Activated CD8-positive, alpha-beta T cell treated with anti-CD3 and anti-CD28 coated beads, Interleukin-2, amount 10 ng/mL, durations not matched to agents 7 days and 5 days (primary cell): ENCODE data around the gene DEAF1. TPM values are rescaled to one million over a fixed set of nuclear protein-coding genes. Genes with fewer than 3 reads are reported as not detected.

ENCODE experiments used
- ATAC-seq: fragments of 150-1000 bp; cut with Tn5 transposase; one replicate; pipeline ENCODE4 v1.10.0; 2021; ENCODE audit warnings: moderate library complexity
- CTCF ChIA-PET: fragments of 350-600 bp; sonication (Branson Sonifier 250); formaldehyde crosslinking; loops from one replicate; lab custom pipeline; 2021; ENCODE audit warnings: antibody characterized with exemption; lab: Charles Lee
- POLR2A ChIA-PET: fragments of 350-600 bp; sonication (Branson Sonifier 250); formaldehyde crosslinking; loops from one replicate; lab custom pipeline; 2021; ENCODE audit warnings: antibody characterized with exemption; lab: Charles Lee
- DNase-seq: peaks from one replicate; pipeline ENCODE4 v3.0.0-alpha.2; 2020
- H3K27ac Mint-ChIP-seq: one replicate; pipeline ENCODE4 v1.8.0; 2021; ENCODE audit warnings: mild to moderate bottlenecking, mixed read lengths
- H3K27me3 Mint-ChIP-seq: one replicate; pipeline ENCODE4 v1.8.0; 2021; ENCODE audit warnings: low read depth, mixed read lengths
- H3K36me3 Mint-ChIP-seq: one replicate; pipeline ENCODE4 v1.8.0; 2021; ENCODE audit warnings: low read depth, mixed read lengths
- H3K4me1 Mint-ChIP-seq: one replicate; pipeline ENCODE4 v1.8.0; 2021; ENCODE audit warnings: low read depth, mixed read lengths
- H3K4me3 Mint-ChIP-seq: one replicate; pipeline ENCODE4 v1.8.0; 2021; ENCODE audit warnings: mild to moderate bottlenecking, mixed read lengths
- H3K9me3 Mint-ChIP-seq: one replicate; pipeline ENCODE4 v1.8.0; 2022; ENCODE audit warnings: mixed read lengths; ENCODE audit not compliant: insufficient read depth
- total RNA-seq, 2 experiments: library from RNA; stranded (reverse); gene quantifications; one replicate each; pipeline ENCODE4 v1.2.3, GENCODE V29; 2021

DEAF1 gene
- total RNA-seq, 2 experiments from 2014 or later = 34.1 to 36.7 TPM

DNA sequence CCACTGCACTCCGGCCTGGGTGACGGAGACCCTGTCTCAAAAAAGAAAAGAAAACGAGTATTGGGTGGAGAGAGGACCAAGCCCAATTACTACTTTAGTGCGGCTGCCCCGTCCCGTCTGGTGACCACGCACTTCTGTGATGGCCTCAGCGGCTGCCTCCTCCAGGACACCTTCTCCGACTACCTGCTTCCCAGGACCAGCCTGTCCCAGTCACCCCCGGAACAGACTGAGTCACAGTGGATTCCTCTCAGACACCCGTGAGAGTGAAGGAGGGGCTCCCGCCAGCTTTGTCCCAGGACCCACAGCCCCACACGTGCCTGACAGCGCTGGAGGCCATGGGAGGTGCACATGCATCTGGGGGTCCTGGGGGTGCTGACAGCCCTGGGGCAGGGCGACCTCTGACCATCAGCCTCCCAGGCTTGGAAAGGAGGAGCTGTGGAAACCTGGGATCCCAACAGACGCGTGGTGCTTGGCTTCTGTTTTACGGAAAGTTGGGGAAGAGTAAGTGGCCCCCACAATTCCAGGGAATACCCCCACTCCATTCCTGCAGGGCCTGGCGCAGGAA is 53.1 kb downstream of the DEAF1 start:
- peaks cover 20% of the 10 kb centered on the region for H3K27me3 Mint-ChIP-seq
- ATAC-seq = no peak
- H3K27ac Mint-ChIP-seq = no peak overlapping the region
- no peak overlapping the region for H3K4me3 Mint-ChIP-seq
- H3K4me1 Mint-ChIP-seq = peaks cover 16% of the 10 kb centered on the region
- peaks cover 4% of the 10 kb centered on the region for H3K36me3 Mint-ChIP-seq
- H3K9me3 Mint-ChIP-seq = no peaks in the 10 kb centered on the region
- ChIA-PET POLR2A (interaction anchor here (1.1 to 1.6 kb wide), 2 partner anchors 26 to 57 kb away, joined by 3 to 6 read pairs; partner anchors contain the start of gene IRF7), CTCF (no interaction called here)
- DNase-seq = no peak

DNA sequence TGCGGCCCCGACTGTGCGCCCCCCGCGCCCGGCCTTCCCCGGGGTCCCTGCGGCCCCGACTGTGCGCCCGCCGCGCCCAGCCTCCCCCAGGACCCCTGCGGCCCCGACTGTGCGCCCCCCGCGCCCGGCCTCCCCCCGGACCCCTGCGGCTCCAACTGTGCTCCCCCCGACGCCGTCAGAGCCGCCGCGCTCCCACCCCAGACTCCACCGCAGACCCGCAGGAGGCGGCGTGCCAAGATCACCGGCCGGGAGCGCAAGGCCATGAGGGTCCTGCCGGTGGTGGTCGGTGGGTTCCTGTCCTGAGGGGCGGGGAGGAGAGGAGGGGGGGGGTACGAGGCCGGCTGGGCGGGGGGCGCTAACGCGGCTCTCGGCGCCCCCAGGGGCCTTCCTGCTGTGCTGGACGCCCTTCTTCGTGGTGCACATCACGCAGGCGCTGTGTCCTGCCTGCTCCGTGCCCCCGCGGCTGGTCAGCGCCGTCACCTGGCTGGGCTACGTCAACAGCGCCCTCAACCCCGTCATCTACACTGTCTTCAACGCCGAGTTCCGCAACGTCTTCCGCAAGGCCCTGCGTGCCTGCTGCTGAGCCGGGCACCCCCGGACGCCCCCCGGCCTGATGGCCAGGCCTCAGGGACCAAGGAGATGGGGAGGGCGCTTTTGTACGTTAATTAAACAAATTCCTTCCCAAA is 54.9 kb downstream of the DEAF1 start:
- peaks cover 16% of the 10 kb centered on the region for H3K4me1 Mint-ChIP-seq
- ChIA-PET CTCF (no interaction called here), POLR2A (interaction anchor here (0.7 kb wide), 1 partner anchor 26 kb away, joined by 3 read pairs; no protein-coding TSS in a partner anchor)
- no peak for DNase-seq
- peaks cover 4% of the 10 kb centered on the region for H3K36me3 Mint-ChIP-seq
- H3K27me3 Mint-ChIP-seq = peaks cover 32% of the 10 kb centered on the region
- no peaks in the 10 kb centered on the region for H3K9me3 Mint-ChIP-seq
- H3K27ac Mint-ChIP-seq = peak overlapping the region; percentile 61
- no peak for ATAC-seq
- H3K4me3 Mint-ChIP-seq = no peak overlapping the region

DNA sequence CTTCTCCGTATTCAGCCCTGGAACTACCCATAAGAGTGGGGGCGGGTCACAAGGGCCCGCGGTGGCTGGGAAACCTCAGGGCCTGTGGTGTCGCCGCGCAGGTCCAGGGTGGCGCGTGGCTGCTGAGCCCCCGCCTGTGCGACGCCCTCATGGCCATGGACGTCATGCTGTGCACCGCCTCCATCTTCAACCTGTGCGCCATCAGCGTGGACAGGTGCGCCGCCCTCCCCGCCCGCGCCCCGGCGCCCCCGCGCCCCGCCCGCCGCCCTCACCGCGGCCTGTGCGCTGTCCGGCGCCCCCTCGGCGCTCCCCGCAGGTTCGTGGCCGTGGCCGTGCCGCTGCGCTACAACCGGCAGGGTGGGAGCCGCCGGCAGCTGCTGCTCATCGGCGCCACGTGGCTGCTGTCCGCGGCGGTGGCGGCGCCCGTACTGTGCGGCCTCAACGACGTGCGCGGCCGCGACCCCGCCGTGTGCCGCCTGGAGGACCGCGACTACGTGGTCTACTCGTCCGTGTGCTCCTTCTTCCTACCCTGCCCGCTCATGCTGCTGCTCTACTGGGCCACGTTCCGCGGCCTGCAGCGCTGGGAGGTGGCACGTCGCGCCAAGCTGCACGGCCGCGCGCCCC is 55.6 kb downstream of the DEAF1 start:
- Mint-ChIP-seq H3K27me3 (peaks cover 32% of the 10 kb centered on the region), H3K4me1 (peaks cover 16% of the 10 kb centered on the region), H3K27ac (no peak overlapping the region), H3K4me3 (no peak overlapping the region), H3K36me3 (peaks cover 4% of the 10 kb centered on the region), H3K9me3 (no peaks in the 10 kb centered on the region)
- DNase-seq = no peak
- ChIA-PET POLR2A (no interaction called here), CTCF (no interaction called here)
- peak; percentile 32 for ATAC-seq

DNA sequence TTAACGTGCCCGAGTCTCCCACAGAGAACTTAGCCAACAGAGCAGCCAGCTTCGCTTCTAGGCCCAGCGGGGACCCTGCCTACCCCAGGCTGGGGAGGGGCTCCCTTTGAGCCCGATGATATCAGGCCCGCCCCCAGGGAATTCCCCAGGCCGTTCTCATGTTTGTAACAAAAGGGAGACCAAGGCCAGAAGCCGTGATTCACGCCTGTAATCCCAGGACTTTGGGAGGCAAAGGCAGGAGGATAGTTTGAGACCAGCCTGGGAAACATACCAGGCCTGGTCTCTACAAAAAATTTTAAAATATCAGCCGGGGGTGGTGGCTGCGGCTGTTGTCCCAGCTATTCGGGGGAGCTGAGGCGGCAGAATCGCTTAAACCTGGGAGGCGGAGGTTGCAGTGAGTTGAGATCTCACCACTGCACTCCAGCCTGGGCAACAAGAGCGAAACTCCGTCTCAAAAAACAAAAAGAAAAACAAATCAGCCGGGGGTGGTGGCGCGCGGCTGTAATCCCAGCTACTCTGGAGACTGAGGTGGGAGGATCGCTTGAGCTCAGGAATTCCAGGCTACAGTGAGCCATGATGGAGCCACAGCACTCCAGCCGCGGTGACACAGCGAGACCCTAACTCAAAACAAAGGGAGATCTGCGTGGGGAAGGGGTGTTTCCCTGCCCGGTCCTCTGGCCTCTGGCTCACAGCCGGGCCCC is 56.2 kb downstream of the DEAF1 start:
- H3K4me1 Mint-ChIP-seq = peaks cover 16% of the 10 kb centered on the region
- peaks cover 32% of the 10 kb centered on the region for H3K27me3 Mint-ChIP-seq
- no peak for DNase-seq
- no peak for ATAC-seq
- no peak overlapping the region for H3K4me3 Mint-ChIP-seq
- H3K27ac Mint-ChIP-seq = no peak overlapping the region
- no peaks in the 10 kb centered on the region for H3K9me3 Mint-ChIP-seq
- ChIA-PET POLR2A (interaction anchor here (0.9 to 1.1 kb wide), 2 partner anchors 23 to 31 kb away, joined by 4 to 5 read pairs; partner anchors contain the start of gene IRF7), CTCF (no interaction called here)
- peaks cover 4% of the 10 kb centered on the region for H3K36me3 Mint-ChIP-seq

DNA sequence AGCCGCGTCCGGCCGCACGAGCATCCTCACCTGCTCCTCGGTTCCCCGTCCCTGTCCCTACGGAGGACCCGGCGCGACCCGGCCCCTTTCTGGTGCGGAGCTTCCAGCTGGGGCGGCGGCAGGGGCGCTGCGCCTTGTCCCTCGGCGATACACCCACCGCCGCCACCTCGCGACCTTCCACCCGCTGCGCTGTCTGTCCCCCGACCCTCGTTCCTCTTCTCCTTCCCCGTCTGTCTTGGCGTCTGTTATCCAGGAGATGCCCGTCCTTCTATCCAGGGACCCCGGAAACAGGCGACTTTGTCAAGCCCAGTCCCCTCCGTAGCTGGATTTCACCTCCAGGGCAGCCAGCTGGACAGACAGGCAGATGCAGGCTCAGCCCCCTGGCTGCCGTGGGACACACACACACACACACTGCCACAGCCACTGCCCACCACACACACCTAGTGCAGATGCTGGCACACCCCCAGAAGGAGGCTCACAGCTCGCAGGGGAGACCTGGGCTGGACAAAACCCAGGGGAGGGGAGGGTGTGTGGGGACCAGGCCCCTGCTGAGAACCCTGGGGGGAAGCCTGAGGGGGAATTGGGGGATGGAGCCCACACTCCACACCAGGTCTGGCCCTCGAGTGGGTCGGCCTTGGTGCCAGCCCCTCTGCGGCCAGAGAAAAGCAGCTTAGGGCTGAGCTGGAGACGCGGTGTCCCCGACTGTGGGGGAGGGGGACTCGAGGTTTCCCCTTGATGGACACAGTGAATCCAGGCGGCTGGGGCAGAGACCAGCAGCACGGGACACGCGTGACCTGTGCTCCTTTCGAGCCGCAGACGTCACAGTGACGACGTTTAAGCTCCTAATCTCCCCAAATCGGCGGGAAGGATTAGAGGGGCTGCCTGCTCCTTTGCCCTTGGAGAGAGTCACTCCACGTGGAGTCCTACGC is 57.2 kb downstream of the DEAF1 start:
- DNase-seq (no peak), ATAC-seq (no peak)
- Mint-ChIP-seq H3K27ac (no peak overlapping the region), H3K36me3 (peaks cover 4% of the 10 kb centered on the region), H3K27me3 (peaks cover 32% of the 10 kb centered on the region), H3K4me3 (no peak overlapping the region), H3K4me1 (peaks cover 16% of the 10 kb centered on the region), H3K9me3 (no peaks in the 10 kb centered on the region)
- ChIA-PET POLR2A (interaction anchor here (0.9 to 1.1 kb wide), 2 partner anchors 22 to 32 kb away, joined by 4 to 5 read pairs; partner anchors contain the start of gene IRF7), CTCF (no interaction called here)

DNA sequence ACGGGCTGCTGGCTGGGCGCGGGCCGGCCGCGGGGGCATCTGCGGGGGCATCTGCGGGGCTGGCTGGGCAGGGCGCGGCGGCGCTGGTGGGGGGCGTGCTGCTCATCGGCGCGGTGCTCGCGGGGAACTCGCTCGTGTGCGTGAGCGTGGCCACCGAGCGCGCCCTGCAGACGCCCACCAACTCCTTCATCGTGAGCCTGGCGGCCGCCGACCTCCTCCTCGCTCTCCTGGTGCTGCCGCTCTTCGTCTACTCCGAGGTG is 57.8 kb downstream of the DEAF1 start:
- ChIA-PET CTCF (no interaction called here), POLR2A (no interaction called here)
- DNase-seq (no peak), ATAC-seq (no peak)
- Mint-ChIP-seq H3K9me3 (no peaks in the 10 kb centered on the region), H3K4me1 (peaks cover 16% of the 10 kb centered on the region), H3K27me3 (peaks cover 32% of the 10 kb centered on the region), H3K27ac (no peak overlapping the region), H3K36me3 (peaks cover 4% of the 10 kb centered on the region), H3K4me3 (no peak overlapping the region)

DNA sequence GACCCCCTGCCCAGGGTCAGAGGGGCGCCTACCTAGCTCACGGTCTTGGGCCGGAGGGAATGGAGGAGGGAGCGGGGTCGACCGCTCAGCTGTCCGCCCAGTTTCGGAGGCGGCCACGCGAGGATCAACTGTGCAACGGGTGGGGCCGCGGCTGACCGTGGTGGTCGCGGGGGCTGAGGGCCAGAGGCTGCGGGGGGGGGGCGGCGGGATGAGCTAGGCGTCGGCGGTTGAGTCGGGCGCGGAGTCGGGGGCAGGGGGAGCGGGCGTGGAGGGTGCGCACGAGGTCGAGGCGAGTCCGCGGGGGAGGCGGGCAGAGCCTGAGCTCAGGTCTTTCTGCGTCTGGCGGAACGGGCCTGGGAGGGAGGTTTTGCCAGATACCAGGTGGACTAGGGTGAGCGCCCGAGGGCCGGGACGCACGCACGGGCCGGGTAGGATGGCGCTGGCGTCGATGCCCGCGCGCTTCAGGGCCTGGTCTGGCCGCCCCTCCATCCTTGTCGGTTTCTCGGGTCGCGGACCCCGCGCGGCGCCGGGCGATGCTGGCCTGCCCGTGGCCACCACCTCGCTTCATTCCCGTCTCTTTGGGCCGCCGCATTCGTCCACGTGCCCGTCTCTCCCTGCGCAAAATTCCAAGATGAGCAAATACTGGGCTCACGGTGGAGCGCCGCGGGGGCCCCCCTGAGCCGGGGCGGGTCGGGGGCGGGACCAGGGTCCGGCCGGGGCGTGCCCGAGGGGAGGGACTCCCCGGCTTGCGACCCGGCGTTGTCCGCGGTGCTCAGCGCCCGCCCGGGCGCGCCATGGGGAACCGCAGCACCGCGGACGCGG is 58.3 kb downstream of the DEAF1 start, which contains the start of gene DRD4:
DRD4 (plus strand) TSS at position 759 of the 822 bp plus-strand sequence; CDS start at position 795, 36 bp downstream.
- H3K9me3 Mint-ChIP-seq = no peaks in the 10 kb centered on the region
- no peak within 1 kb of the TSS for H3K27ac Mint-ChIP-seq
- H3K4me3 Mint-ChIP-seq = no peak within 1 kb of the TSS
- DNase-seq (no peak), ATAC-seq (no peak)
- H3K4me1 Mint-ChIP-seq = peaks cover 16% of the 10 kb centered on the region
- peaks cover 4% of the 10 kb centered on the region for H3K36me3 Mint-ChIP-seq
- H3K27me3 Mint-ChIP-seq = peaks cover 32% of the 10 kb centered on the region
- ChIA-PET POLR2A (no interaction called here), CTCF (interaction anchor here (1.1 kb wide), 1 partner anchor 89 kb away, joined by 3 read pairs; no protein-coding TSS in a partner anchor)

DNA sequence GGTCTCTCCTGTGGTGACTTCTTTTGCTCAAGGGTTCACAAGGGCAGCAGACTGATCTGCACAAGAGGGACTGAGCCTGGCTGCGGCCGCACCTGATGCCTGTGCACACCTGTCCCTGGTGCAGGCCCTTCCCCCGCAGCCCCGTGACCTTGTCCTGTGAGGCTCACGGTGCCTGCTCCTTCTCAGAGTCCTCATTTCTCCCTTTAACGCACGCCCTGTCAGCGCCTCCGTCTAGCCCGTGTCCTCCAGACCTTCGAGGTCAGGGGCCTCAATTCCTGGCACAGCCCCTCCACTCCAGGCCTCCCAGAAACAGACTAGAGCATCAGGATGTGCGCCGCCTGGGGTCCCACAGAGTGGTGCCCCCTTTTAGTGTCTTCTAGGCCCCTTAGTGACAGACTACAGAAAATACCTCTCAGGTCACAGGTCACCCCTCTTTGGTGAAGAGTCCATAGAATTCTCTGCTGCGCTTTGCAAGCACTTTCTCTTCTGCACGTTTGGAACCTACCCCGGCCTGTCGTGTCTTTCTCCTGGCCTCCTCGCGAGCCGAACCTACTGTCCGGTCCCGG is 59.0 kb downstream of the DEAF1 start:
- ChIA-PET POLR2A (no interaction called here), CTCF (interaction anchor here (1.1 kb wide), 1 partner anchor 90 kb away, joined by 3 read pairs; no protein-coding TSS in a partner anchor)
- Mint-ChIP-seq H3K27me3 (peaks cover 32% of the 10 kb centered on the region), H3K4me1 (peaks cover 14% of the 10 kb centered on the region), H3K9me3 (no peaks in the 10 kb centered on the region), H3K27ac (no peak overlapping the region), H3K4me3 (no peak overlapping the region), H3K36me3 (peaks cover 4% of the 10 kb centered on the region)
- ATAC-seq (no peak), DNase-seq (no peak)

DNA sequence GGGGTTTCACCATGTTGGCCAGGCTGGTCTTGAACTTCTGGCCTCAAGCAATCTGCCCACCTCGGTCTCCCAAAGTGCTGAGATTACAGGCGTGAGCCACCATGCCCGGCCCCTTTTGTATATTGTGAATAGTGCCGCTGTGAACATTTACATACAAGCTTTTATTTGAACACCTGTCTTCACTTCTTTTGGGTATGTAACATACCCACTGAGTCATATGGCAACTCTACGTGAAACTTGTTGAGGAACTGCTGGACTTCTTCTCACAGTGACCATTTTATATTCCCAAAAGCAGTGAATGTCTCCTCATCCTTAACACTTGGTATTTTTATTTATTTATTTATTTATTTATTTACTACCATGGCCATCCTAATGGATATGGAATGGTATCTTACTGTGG is 64.2 kb downstream of the DEAF1 start:
- no peaks in the 10 kb centered on the region for H3K36me3 Mint-ChIP-seq
- H3K9me3 Mint-ChIP-seq = no peaks in the 10 kb centered on the region
- ChIA-PET POLR2A (no interaction called here), CTCF (no interaction called here)
- no peak overlapping the region for H3K4me3 Mint-ChIP-seq
- peaks cover 21% of the 10 kb centered on the region for H3K4me1 Mint-ChIP-seq
- H3K27ac Mint-ChIP-seq = no peak overlapping the region
- peaks cover 14% of the 10 kb centered on the region for H3K27me3 Mint-ChIP-seq
- DNase-seq = no peak
- ATAC-seq = no peak

DNA sequence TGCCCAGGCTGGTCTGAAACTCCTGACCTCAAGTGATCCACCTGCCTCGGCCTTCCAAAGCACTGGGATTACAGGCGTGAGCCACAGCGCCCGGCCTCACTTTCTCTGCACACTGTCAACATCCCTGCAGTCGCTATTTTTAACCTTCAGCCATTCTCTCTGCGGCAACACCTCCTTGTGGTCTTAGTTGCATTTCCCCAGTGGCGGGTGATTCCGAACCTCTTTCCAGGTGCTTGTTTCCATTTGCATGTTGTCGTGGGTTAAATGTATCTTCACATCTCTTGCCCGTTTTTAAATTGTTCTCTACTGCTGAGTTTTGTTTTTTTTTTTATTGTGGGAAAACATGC is 65.8 kb downstream of the DEAF1 start:
- Mint-ChIP-seq H3K9me3 (no peaks in the 10 kb centered on the region), H3K36me3 (no peaks in the 10 kb centered on the region), H3K4me1 (peaks cover 21% of the 10 kb centered on the region), H3K27ac (peak overlapping the region; percentile 9), H3K4me3 (peak overlapping the region; percentile 19), H3K27me3 (peaks cover 11% of the 10 kb centered on the region)
- ChIA-PET CTCF (interaction anchor here (0.7 kb wide), 1 partner anchor 97 kb away, joined by 3 read pairs; no protein-coding TSS in a partner anchor), POLR2A (no interaction called here)
- DNase-seq (no peak), ATAC-seq (peak; percentile 54)
